Activated T-helper 2 cell treated with anti-CD3 and anti-CD28 coated beads, Interferon-gamma antibody, Interleukin-2, Interleukin-4, amounts not matched to agents 10 μg/mL and 5 μg/mL and 100 μg/mL, durations not matched to agents 14 hours and 24 hours and 36 hours (primary cell): Measurements from ENCODE around the gene MYH14. TPM values are rescaled to one million over a fixed set of nuclear protein-coding genes. Genes with fewer than 3 reads are reported as not detected.
"Not testable (repeated sequence)": the region's sequence is repeated elsewhere in the genome, so short reads cannot be mapped to it uniquely, and the experiment has no call there.

Source experiments
- DNase-seq: peaks from one replicate; pipeline ENCODE4 v3.0.0; 2021; ENCODE audit warnings: low spot score
- H3K27ac Mint-ChIP-seq: one replicate; pipeline ENCODE4 v1.8.0; 2021; ENCODE audit warnings: mixed read lengths
- H3K27me3 Mint-ChIP-seq: one replicate; pipeline ENCODE4 v1.8.0; 2021; ENCODE audit warnings: low read depth, mixed read lengths
- H3K36me3 Mint-ChIP-seq: one replicate; pipeline ENCODE4 v1.8.0; 2021; ENCODE audit warnings: low read depth, mixed read lengths
- H3K4me1 Mint-ChIP-seq: one replicate; pipeline ENCODE4 v1.8.0; 2021; ENCODE audit warnings: low read depth, mixed read lengths
- H3K4me3 Mint-ChIP-seq: one replicate; pipeline ENCODE4 v1.8.0; 2021; ENCODE audit warnings: low read depth, mild to moderate bottlenecking, moderate library complexity, mixed read lengths
- H3K9me3 Mint-ChIP-seq: one replicate; pipeline ENCODE4 v1.8.0; 2021; ENCODE audit warnings: mixed read lengths
- intact Hi-C: fragments of 100-400 bp; cut with micrococcal nuclease; formaldehyde crosslinking; loops from one replicate; pipeline ENCODE4 v1.15.1; 2023
- total RNA-seq: library from RNA; stranded (reverse); gene quantifications from 2 replicates; pipeline ENCODE4 v1.2.3, GENCODE V29; 2022

MYH14 gene
- total RNA-seq, 1 donor from 2014 or later: not detected

- DNase-seq, H3K4me1 Mint-ChIP-seq, H3K27ac Mint-ChIP-seq, intact Hi-C loops, H3K9me3 Mint-ChIP-seq, H3K27me3 Mint-ChIP-seq, H3K36me3 Mint-ChIP-seq, H3K4me3 Mint-ChIP-seq: not testable (repeated sequence)
These were observed 34.1 kb downstream of the MYH14 start for GRCh38 chr19:50237493-50237892.

DNA sequence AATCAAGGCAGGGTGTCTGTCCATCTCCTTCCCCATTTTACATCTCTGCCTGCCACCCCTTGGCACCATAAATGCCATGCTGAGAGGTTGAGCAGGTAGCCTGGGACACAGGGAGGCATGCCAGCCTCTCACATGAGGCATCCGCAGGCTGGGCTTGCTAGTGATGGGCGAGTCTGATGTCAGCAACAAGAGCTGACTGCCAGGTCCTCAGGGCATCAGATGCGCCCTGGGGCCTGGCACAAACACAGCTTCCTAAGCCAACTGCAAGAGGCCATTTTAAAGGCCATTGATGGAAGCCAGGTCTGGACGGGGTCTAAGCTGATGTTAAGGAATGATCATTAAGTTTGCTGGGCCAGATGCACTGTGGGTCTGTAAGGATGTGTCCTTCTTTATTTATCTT is 34.6 kb downstream of the MYH14 start:
- Mint-ChIP-seq H3K9me3 (no peaks in the 10 kb centered on the region), H3K27ac (no peak overlapping the region), H3K4me3 (no peak overlapping the region), H3K27me3 (no peaks in the 10 kb centered on the region), H3K4me1 (no peaks in the 10 kb centered on the region), H3K36me3 (no peaks in the 10 kb centered on the region)
- DNase-seq: no peak
- intact Hi-C loops: no loop called here

DNA sequence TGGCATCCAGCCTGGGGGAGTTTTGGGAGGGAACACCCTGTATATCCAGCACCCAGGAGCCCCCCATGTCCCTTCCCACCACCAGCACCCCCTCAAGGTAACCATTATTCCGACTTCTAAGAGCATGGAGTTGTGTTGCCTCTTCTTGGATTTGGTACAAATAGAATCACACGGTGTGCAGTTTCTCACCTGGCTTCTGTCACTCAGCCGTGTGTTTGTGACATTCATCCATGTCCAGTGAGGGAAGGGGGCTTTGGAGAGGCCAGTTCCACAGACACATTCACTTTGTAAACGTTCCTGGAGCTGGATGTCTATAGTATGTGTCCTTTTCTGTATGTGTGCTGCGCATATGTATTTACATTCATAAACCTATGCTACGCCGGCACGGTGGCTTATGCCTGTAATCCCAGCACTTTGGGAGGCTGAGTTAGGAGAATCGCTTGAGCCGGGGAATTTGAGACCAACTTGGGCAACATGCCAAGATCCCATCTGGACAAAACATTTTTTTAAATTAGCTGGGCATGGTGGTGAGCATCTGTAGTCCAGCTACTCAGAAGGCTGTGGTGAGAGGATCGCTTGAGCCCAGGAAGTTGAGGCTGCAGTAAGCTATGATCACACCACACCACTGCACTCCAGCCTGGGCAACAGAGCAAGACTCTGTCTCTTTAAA is 36.6 kb downstream of the MYH14 start:
- no peak overlapping the region for H3K27ac Mint-ChIP-seq
- no peaks in the 10 kb centered on the region for H3K4me1 Mint-ChIP-seq
- intact Hi-C loops: no loop called here
- no peaks in the 10 kb centered on the region for H3K36me3 Mint-ChIP-seq
- H3K4me3 Mint-ChIP-seq: no peak overlapping the region
- no peak for DNase-seq
- H3K9me3 Mint-ChIP-seq: no peaks in the 10 kb centered on the region
- H3K27me3 Mint-ChIP-seq: no peaks in the 10 kb centered on the region

DNA sequence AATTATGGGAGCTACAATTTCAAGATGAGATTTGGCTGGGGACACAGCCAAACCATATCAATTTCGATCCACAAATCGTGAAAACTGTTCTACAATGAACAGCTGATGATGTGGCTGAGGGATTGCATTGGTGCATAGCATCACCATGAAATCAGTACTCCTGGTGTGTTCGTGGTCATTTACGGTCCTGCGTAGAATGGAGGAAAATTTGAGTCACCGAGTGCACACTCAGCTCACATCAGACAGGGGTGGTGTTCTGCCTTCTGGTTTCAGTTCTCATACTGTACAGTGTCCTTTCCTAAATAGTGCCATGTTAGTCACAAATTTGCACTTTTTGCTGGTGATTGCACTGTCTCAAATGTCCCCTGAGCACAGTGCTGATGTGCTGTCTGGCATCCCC is 39.2 kb downstream of the MYH14 start:
- Mint-ChIP-seq H3K4me1 (no peaks in the 10 kb centered on the region), H3K9me3 (no peaks in the 10 kb centered on the region), H3K4me3 (no peak overlapping the region), H3K27ac (no peak overlapping the region), H3K36me3 (no peaks in the 10 kb centered on the region), H3K27me3 (no peaks in the 10 kb centered on the region)
- DNase-seq: no peak
- intact Hi-C loops: no loop called here

DNA sequence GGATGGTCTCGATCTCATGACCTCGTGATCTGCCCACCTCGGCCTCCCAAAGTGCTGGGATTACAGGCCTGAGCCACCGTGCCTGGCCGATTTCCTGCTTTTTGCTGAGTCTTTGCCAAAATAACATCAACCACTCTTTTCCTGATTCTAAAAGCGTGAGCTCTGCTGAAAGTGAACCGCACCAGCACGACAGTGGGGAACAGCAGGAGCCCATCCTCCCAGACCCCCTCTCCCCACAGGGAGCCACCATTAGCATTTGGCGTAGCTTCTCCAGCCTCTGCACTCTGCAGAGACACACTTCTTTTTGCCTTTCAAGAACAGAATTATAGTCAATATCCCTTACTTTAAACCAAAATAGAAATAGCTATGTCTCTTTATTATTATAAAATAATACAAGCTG is 41.3 kb downstream of the MYH14 start:
- no peak overlapping the region for H3K4me3 Mint-ChIP-seq
- no peak overlapping the region for H3K27ac Mint-ChIP-seq
- H3K4me1 Mint-ChIP-seq: no peaks in the 10 kb centered on the region
- H3K9me3 Mint-ChIP-seq: no peaks in the 10 kb centered on the region
- no peaks in the 10 kb centered on the region for H3K36me3 Mint-ChIP-seq
- no peaks in the 10 kb centered on the region for H3K27me3 Mint-ChIP-seq
- intact Hi-C loops: no loop called here
- no peak for DNase-seq

- H3K27ac Mint-ChIP-seq: no peak overlapping the region
- no peak overlapping the region for H3K4me3 Mint-ChIP-seq
- H3K9me3 Mint-ChIP-seq: peaks cover 7% of the 10 kb centered on the region
- no peaks in the 10 kb centered on the region for H3K4me1 Mint-ChIP-seq
- no peaks in the 10 kb centered on the region for H3K36me3 Mint-ChIP-seq
- intact Hi-C loops: no loop called here
- no peak for DNase-seq
- H3K27me3 Mint-ChIP-seq: no peaks in the 10 kb centered on the region
These were observed 45.0 kb downstream of the MYH14 start for GRCh38 chr19:50248413-50248812.

DNA sequence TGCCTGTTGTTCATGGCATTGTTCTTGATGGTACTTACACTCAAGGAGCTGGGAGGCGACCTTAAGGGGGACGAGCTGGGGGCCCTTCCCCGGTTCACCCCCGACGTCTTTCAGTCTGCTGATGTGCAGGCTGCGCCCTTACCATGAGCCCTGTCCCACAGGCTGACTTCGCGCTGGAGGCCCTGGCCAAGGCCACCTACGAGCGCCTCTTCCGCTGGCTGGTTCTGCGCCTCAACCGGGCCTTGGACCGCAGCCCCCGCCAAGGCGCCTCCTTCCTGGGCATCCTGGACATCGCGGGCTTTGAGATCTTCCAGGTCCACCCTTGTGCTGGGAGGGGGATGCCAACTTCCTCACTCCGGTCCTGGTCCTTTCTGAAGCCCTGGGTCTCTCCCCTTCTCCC is 45.4 kb downstream of the MYH14 start:
- Mint-ChIP-seq H3K27me3 (no peaks in the 10 kb centered on the region), H3K9me3 (peaks cover 7% of the 10 kb centered on the region), H3K27ac (no peak overlapping the region), H3K4me3 (no peak overlapping the region), H3K4me1 (no peaks in the 10 kb centered on the region), H3K36me3 (no peaks in the 10 kb centered on the region)
- DNase-seq: no peak
- intact Hi-C loops: no loop called here

DNA sequence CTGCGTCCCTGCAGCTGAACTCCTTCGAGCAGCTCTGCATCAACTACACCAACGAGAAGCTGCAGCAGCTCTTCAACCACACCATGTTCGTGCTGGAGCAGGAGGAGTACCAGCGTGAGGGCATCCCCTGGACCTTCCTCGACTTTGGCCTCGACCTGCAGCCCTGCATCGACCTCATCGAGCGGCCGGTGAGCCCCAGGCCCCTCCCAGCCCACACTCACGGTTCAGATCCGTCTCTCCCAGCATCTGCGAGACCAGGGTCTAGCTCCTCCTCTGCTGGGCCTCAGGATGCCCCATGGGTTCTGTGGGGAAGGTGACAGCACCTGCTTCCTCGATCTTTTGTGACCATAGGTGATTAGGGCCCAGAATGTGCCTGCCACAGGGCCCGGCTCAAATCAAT is 46.2 kb downstream of the MYH14 start:
- Mint-ChIP-seq H3K36me3 (no peaks in the 10 kb centered on the region), H3K27ac (no peak overlapping the region), H3K9me3 (peaks cover 7% of the 10 kb centered on the region), H3K4me3 (no peak overlapping the region), H3K27me3 (no peaks in the 10 kb centered on the region), H3K4me1 (no peaks in the 10 kb centered on the region)
- no peak for DNase-seq
- intact Hi-C loops: no loop called here

DNA sequence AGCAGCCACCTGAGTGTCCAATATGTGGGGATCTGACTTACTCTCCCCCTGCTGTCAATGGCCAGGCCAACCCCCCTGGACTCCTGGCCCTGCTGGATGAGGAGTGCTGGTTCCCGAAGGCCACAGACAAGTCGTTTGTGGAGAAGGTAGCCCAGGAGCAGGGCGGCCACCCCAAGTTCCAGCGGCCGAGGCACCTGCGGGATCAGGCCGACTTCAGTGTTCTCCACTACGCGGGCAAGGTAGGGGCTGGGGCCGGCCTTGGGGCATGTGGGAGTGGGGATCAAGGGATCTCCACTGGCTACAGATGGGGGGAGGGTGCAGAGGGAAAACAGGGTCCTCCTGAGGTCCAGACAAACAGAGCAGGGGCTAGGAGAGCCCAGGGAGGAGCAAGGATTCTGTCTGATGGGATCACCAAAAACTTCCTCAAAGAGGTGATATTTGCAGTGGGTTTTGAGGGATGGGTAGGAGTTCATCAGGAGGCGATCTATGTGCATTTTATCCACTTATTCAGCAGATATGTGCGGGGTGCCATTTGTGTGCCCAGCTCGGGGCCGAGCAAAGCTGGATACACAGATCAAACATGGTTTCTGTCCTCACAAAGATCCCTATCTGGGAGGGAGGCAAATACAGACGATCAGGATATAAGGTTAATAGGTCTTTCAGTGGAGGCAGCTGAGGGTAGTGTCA is 47.2 kb downstream of the MYH14 start:
- no peak overlapping the region for H3K27ac Mint-ChIP-seq
- no peaks in the 10 kb centered on the region for H3K4me1 Mint-ChIP-seq
- peaks cover 12% of the 10 kb centered on the region for H3K9me3 Mint-ChIP-seq
- no peaks in the 10 kb centered on the region for H3K27me3 Mint-ChIP-seq
- no peak for DNase-seq
- H3K36me3 Mint-ChIP-seq: no peaks in the 10 kb centered on the region
- intact Hi-C loops: no loop called here
- no peak overlapping the region for H3K4me3 Mint-ChIP-seq

GRCh38 chr19:50252111-50252886 is 48.9 kb downstream of the MYH14 start:
- Mint-ChIP-seq H3K9me3 (peaks cover 16% of the 10 kb centered on the region), H3K4me1 (no peaks in the 10 kb centered on the region), H3K27ac (no peak overlapping the region), H3K4me3 (no peak overlapping the region), H3K27me3 (no peaks in the 10 kb centered on the region), H3K36me3 (no peaks in the 10 kb centered on the region)
- intact Hi-C loops: no loop called here
- DNase-seq: no peak

DNA sequence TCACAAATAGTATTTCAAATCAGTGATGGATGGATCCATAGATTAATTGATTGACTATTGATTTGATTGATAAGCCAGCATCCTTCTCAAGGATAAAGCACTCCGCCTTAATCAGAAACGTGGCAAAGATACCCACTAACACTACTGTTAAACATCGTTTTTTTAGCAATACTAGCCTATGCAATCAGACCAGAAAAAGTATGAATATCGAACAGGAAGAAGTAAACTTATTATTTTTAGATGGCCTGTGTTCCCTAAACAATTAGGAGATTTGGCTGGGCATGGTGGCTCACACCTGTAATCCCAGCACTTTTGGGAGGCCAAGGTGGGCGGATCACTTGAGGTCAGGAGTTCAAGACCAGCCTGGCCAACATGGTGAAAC is 49.5 kb downstream of the MYH14 start:
- DNase-seq: no peak
- Mint-ChIP-seq H3K27me3 (no peaks in the 10 kb centered on the region), H3K27ac (no peak overlapping the region), H3K4me1 (no peaks in the 10 kb centered on the region), H3K4me3 (no peak overlapping the region), H3K36me3 (no peaks in the 10 kb centered on the region), H3K9me3 (peaks cover 16% of the 10 kb centered on the region)
- intact Hi-C loops: no loop called here

DNA sequence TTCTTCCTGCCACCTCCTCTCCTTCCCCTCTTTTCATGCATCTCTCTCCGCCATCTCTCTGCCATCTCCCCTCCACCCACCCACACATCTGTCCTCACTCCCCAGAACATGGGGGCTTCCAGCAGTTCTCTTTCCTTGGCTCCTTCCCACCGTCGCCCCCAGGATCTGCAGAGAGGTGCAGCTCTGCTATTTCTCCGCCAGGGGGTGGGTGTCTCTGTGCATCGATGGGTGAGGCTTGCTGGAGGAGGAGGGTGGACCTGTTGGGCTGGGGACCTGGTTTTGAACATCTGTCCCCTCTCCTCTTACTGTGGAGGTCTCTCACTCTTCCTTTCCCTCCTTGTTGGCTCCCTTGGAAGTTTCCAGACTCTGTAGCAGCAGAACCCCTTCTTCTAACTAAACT is 51.7 kb downstream of the MYH14 start:
- no peak for DNase-seq
- no peaks in the 10 kb centered on the region for H3K27me3 Mint-ChIP-seq
- no peaks in the 10 kb centered on the region for H3K4me1 Mint-ChIP-seq
- H3K27ac Mint-ChIP-seq: no peak overlapping the region
- no peak overlapping the region for H3K4me3 Mint-ChIP-seq
- H3K9me3 Mint-ChIP-seq: peaks cover 16% of the 10 kb centered on the region
- no peaks in the 10 kb centered on the region for H3K36me3 Mint-ChIP-seq
- intact Hi-C loops: no loop called here

- Mint-ChIP-seq H3K4me3 (no peak overlapping the region), H3K4me1 (no peaks in the 10 kb centered on the region), H3K27me3 (no peaks in the 10 kb centered on the region), H3K9me3 (peaks cover 16% of the 10 kb centered on the region), H3K27ac (no peak overlapping the region), H3K36me3 (no peaks in the 10 kb centered on the region)
- intact Hi-C loops: no loop called here
- DNase-seq: no peak
These were observed 53.7 kb downstream of the MYH14 start for GRCh38 chr19:50257141-50257540.
